Astrocyte (in vitro differentiated cells and primary cell): ENCODE data around the gene KCTD11. TPM values are rescaled to one million over a fixed set of nuclear protein-coding genes. Genes with fewer than 3 reads are reported as not detected.

Experiments used
- DNase-seq: peaks from one replicate; pipeline ENCODE4 v3.0.0-alpha.2; 2010; ENCODE audit warnings: low read depth
- FAIRE-seq: peaks from 2 replicates; lab custom pipeline; 2011; peaks lifted over from hg19 to GRCh38; lab: Jason Lieb, UNC
- H2AFZ ChIP-seq: 2 replicates; pipeline ENCODE4 v1.6.0; 2012; ENCODE audit warnings: low read depth, low read length, inconsistent platforms
- H3K27ac ChIP-seq: 2 replicates; pipeline ENCODE4 v1.5.1; 2011; ENCODE audit warnings: low read depth, low read length, inconsistent platforms
- H3K27me3 ChIP-seq: 2 replicates; pipeline ENCODE4 v1.6.0; 2011; ENCODE audit warnings: low read length, inconsistent platforms; ENCODE audit not compliant: insufficient read depth
- H3K36me3 ChIP-seq: 2 replicates; pipeline ENCODE4 v1.5.1; 2011; ENCODE audit warnings: low read length, inconsistent platforms; ENCODE audit not compliant: insufficient read depth
- H3K4me1 ChIP-seq: 2 replicates; pipeline ENCODE4 v1.5.1; 2011; ENCODE audit warnings: low read length, inconsistent platforms; ENCODE audit not compliant: insufficient read depth
- H3K4me2 ChIP-seq: 2 replicates; pipeline ENCODE4 v1.6.0; 2012; ENCODE audit warnings: low read length, inconsistent platforms
- H3K4me3 ChIP-seq: 2 replicates; pipeline ENCODE4 v1.5.1; 2011; ENCODE audit warnings: low read depth, mild to moderate bottlenecking, low read length, inconsistent platforms; ENCODE audit not compliant: insufficient read depth
- H3K79me2 ChIP-seq: 2 replicates; pipeline ENCODE4 v1.6.0; 2012; ENCODE audit warnings: mild to moderate bottlenecking, low read length, inconsistent platforms; ENCODE audit not compliant: insufficient read depth
- H3K9ac ChIP-seq: 2 replicates; pipeline ENCODE4 v1.6.0; 2012; ENCODE audit warnings: mild to moderate bottlenecking, low read length, inconsistent platforms
- H3K9me3 ChIP-seq: 2 replicates; pipeline ENCODE4 v1.5.1; 2012; ENCODE audit warnings: low read depth, mild to moderate bottlenecking, low read length, inconsistent platforms; ENCODE audit not compliant: insufficient read depth
- H4K20me1 ChIP-seq: 2 replicates; pipeline ENCODE4 v1.6.0; 2012; ENCODE audit warnings: low read length, inconsistent platforms; ENCODE audit not compliant: insufficient read depth
- H3K27ac Mint-ChIP-seq: one replicate; pipeline ENCODE4 v1.8.0; 2021; ENCODE audit warnings: mild to moderate bottlenecking, mixed read lengths; ENCODE audit not compliant: unreplicated experiment
- H3K27me3 Mint-ChIP-seq: one replicate; pipeline ENCODE4 v1.8.0; 2021; ENCODE audit warnings: low read depth, mixed read lengths; ENCODE audit not compliant: unreplicated experiment
- H3K36me3 Mint-ChIP-seq: one replicate; pipeline ENCODE4 v1.8.0; 2021; ENCODE audit warnings: low read depth, mixed read lengths; ENCODE audit not compliant: unreplicated experiment
- H3K4me1 Mint-ChIP-seq: one replicate; pipeline ENCODE4 v1.8.0; 2021; ENCODE audit warnings: low read depth, mixed read lengths; ENCODE audit not compliant: unreplicated experiment
- H3K4me3 Mint-ChIP-seq: one replicate; pipeline ENCODE4 v1.8.0; 2021; ENCODE audit warnings: mild to moderate bottlenecking, moderate library complexity, mixed read lengths; ENCODE audit not compliant: unreplicated experiment
- H3K9me3 Mint-ChIP-seq: one replicate; pipeline ENCODE4 v1.8.0; 2021; ENCODE audit warnings: mild to moderate bottlenecking, mixed read lengths; ENCODE audit not compliant: unreplicated experiment
- CTCF ChIP-seq: IDR thresholded peaks from 2 replicates; pipeline ENCODE4 v1.5.1; 2011; ENCODE audit warnings: low read depth, mild to moderate bottlenecking, inconsistent platforms, low read length, moderate library complexity; ENCODE audit not compliant: insufficient read depth
- EZH2 ChIP-seq: IDR thresholded peaks from 2 replicates; pipeline ENCODE4 v1.6.1; 2012; ENCODE audit warnings: mild to moderate bottlenecking, low read length, inconsistent platforms; ENCODE audit not compliant: insufficient read depth
- total RNA-seq: library from RNA; stranded (reverse); gene quantifications from 2 replicates; pipeline ENCODE4 v1.2.1, GENCODE V29; 2021

KCTD11 gene
- total RNA-seq, 1 donor from 2014 or later, result 31.6 TPM

GRCh38 chr17:7394452-7395191 lies 42.7 kb downstream of the KCTD11 start, which contains the start of gene PLSCR3:
PLSCR3 (minus strand) TSS chr17:7394525; CDS start chr17:7394110, 415 bp downstream.
- no peaks in the 10 kb centered on the region for H3K27me3 ChIP-seq
- peak within 1 kb of the TSS; percentile 90 for H3K9ac ChIP-seq
- Mint-ChIP-seq H3K27ac (peak within 1 kb of the TSS; percentile 86), H3K9me3 (no peaks in the 10 kb centered on the region), H3K36me3 (peaks cover 16% of the 10 kb centered on the region), H3K27me3 (no peaks in the 10 kb centered on the region), H3K4me1 (peaks cover 5% of the 10 kb centered on the region), H3K4me3 (peak within 1 kb of the TSS; percentile 92)
- FAIRE-seq (no peak), DNase-seq (peak; percentile 70)
- TF ChIP-seq EZH2 (no peak), CTCF (peak; percentile 21)
- H3K4me1 ChIP-seq, result peaks cover 13% of the 10 kb centered on the region
- peaks cover 26% of the 10 kb centered on the region for H4K20me1 ChIP-seq
- peaks cover 23% of the 10 kb centered on the region for H3K79me2 ChIP-seq
- H3K9me3 ChIP-seq, result no peaks in the 10 kb centered on the region
- H3K36me3 ChIP-seq, result peaks cover 17% of the 10 kb centered on the region
- peak within 1 kb of the TSS; percentile 86 for H3K4me3 ChIP-seq
- peak within 1 kb of the TSS; percentile 81 for H3K27ac ChIP-seq
- peak within 1 kb of the TSS; percentile 90 for H2AFZ ChIP-seq
- peak within 1 kb of the TSS; percentile 99 for H3K4me2 ChIP-seq

- TF ChIP-seq CTCF (no peak), EZH2 (no peak)
- no peak for DNase-seq
- Mint-ChIP-seq H3K4me3 (no peak overlapping the region), H3K27me3 (no peaks in the 10 kb centered on the region), H3K4me1 (peaks cover 7% of the 10 kb centered on the region), H3K9me3 (no peaks in the 10 kb centered on the region), H3K36me3 (peaks cover 12% of the 10 kb centered on the region), H3K27ac (no peak overlapping the region)
- H3K9ac ChIP-seq, result no peak overlapping the region
- H3K27ac ChIP-seq, result no peak overlapping the region
- H3K4me2 ChIP-seq, result no peak overlapping the region
- peaks cover 12% of the 10 kb centered on the region for H3K36me3 ChIP-seq
- no peak overlapping the region for H2AFZ ChIP-seq
- H3K9me3 ChIP-seq, result no peaks in the 10 kb centered on the region
- no peak for FAIRE-seq
- H4K20me1 ChIP-seq, result peaks cover 10% of the 10 kb centered on the region
- H3K27me3 ChIP-seq, result no peaks in the 10 kb centered on the region
- H3K4me1 ChIP-seq, result peaks cover 13% of the 10 kb centered on the region
- no peak overlapping the region for H3K4me3 ChIP-seq
- H3K79me2 ChIP-seq, result peaks cover 18% of the 10 kb centered on the region
These were observed 44.2 kb downstream of the KCTD11 start for GRCh38 chr17:7396147-7396546.

GRCh38 chr17:7398612-7399011 lies 46.6 kb downstream of the KCTD11 start:
- no peak overlapping the region for H3K27ac ChIP-seq
- Mint-ChIP-seq H3K4me3 (peak overlapping the region; percentile 11), H3K27ac (no peak overlapping the region), H3K9me3 (no peaks in the 10 kb centered on the region), H3K27me3 (no peaks in the 10 kb centered on the region), H3K4me1 (peaks cover 12% of the 10 kb centered on the region), H3K36me3 (peaks cover 4% of the 10 kb centered on the region)
- H3K36me3 ChIP-seq, result no peaks in the 10 kb centered on the region
- no peak overlapping the region for H3K4me2 ChIP-seq
- peaks cover 4% of the 10 kb centered on the region for H4K20me1 ChIP-seq
- no peak overlapping the region for H2AFZ ChIP-seq
- H3K27me3 ChIP-seq, result no peaks in the 10 kb centered on the region
- H3K4me3 ChIP-seq, result no peak overlapping the region
- peaks cover 14% of the 10 kb centered on the region for H3K4me1 ChIP-seq
- H3K9ac ChIP-seq, result no peak overlapping the region
- no peaks in the 10 kb centered on the region for H3K9me3 ChIP-seq
- peaks cover 14% of the 10 kb centered on the region for H3K79me2 ChIP-seq
- no peak for DNase-seq
- no peak for FAIRE-seq
- no peak for TF ChIP-seq EZH2
- TF ChIP-seq CTCF, result no peak
